ENCODE measurements around the gene LRCH4.

DNA sequence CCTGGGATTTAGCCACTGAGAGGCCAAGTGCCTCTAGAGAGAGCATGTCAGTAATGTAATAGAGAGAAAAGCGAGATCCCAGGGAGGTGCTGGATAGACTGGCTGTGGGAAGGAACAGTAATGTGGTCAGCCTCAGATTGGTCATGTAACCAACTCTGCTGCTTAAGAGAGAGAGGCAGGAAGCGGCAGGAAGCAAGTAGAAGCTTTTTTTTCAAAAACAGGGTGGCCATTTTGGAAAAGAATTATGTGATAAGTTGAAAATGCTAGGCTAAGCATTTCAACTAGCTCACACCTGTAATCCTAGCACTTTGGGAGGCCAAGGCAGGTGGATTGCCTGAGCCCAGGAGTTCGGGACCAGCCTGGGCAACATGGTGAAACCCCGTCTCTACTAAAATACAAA lies 12.5 kb upstream of the LRCH4 start:
- TF ChIP-seq POLR2AphosphoS5 (IDR thresholded peaks at IDR 0.05; ENCODE audit: low read depth, low read length): no peak
- TF ChIP-seq, protein P1, sequence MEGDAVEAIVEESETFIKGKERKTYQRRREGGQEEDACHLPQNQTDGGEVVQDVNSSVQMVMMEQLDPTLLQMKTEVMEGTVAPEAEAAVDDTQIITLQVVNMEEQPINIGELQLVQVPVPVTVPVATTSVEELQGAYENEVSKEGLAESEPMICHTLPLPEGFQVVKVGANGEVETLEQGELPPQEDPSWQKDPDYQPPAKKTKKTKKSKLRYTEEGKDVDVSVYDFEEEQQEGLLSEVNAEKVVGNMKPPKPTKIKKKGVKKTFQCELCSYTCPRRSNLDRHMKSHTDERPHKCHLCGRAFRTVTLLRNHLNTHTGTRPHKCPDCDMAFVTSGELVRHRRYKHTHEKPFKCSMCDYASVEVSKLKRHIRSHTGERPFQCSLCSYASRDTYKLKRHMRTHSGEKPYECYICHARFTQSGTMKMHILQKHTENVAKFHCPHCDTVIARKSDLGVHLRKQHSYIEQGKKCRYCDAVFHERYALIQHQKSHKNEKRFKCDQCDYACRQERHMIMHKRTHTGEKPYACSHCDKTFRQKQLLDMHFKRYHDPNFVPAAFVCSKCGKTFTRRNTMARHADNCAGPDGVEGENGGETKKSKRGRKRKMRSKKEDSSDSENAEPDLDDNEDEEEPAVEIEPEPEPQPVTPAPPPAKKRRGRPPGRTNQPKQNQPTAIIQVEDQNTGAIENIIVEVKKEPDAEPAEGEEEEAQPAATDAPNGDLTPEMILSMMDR (IDR thresholded peaks at IDR 0.05): no peak
